ENCODE measurements around the gene SEMA4D.

DNA sequence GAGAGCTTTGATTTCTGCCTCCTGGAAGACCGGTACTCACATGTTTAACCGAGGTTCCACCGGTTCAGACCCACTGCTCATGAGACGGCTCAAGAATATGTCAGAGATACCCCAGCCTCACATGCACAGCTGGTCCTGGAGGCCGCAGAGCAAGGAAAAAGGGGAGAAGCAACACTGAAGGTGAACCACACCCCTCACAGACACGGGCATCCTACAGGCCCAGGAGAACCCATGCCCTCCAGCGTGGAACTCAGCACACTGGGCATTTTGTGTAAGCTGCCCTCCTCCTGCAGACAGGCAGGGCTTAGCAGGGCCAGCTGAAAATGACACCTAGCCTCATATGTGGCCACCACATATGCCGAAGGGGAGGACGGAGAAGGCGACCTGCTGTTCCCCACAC, 37.4 kb downstream of the SEMA4D start:
- TF ChIP-seq POLR2AphosphoS5 (IDR thresholded peaks at IDR 0.05; ENCODE audit: control insufficient read depth, insufficient read depth, low read depth, low read length) (no peak), RBFOX2 (IDR thresholded peaks at IDR 0.05; ENCODE audit: low read depth, low read length) (no peak), CC2D1A (IDR thresholded peaks at IDR 0.05) (no peak), SIX5 (IDR thresholded peaks at IDR 0.05; ENCODE audit: borderline replicate concordance in 1 of 2, insufficient read depth in 1 of 2, low read depth in 1 of 2, low read length in 2 of 2) (no peak), ZNF133 (CRISPR knock-in tag; IDR thresholded peaks at IDR 0.05) (no peak), ZNF224 (CRISPR knock-in tag; IDR thresholded peaks at IDR 0.05) (no peak), CBFA2T3 (IDR thresholded peaks at IDR 0.05) (no peak), PCBP1 (IDR thresholded peaks at IDR 0.05; ENCODE audit: low read depth, low read length, poor library complexity, severe bottlenecking) (no peak), RAD51 (IDR thresholded peaks at IDR 0.05; ENCODE audit: borderline replicate concordance, low read depth) (no peak), FOS (IDR thresholded peaks at IDR 0.05; ENCODE audit: extremely low read depth, insufficient read length) (no peak), SRF (CRISPR knock-in tag; IDR thresholded peaks at IDR 0.05) (no peak)
- TF ChIP-seq, protein P1, sequence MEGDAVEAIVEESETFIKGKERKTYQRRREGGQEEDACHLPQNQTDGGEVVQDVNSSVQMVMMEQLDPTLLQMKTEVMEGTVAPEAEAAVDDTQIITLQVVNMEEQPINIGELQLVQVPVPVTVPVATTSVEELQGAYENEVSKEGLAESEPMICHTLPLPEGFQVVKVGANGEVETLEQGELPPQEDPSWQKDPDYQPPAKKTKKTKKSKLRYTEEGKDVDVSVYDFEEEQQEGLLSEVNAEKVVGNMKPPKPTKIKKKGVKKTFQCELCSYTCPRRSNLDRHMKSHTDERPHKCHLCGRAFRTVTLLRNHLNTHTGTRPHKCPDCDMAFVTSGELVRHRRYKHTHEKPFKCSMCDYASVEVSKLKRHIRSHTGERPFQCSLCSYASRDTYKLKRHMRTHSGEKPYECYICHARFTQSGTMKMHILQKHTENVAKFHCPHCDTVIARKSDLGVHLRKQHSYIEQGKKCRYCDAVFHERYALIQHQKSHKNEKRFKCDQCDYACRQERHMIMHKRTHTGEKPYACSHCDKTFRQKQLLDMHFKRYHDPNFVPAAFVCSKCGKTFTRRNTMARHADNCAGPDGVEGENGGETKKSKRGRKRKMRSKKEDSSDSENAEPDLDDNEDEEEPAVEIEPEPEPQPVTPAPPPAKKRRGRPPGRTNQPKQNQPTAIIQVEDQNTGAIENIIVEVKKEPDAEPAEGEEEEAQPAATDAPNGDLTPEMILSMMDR (IDR thresholded peaks at IDR 0.05 in 2 of 3, conservative IDR thresholded peaks at IDR 0.05 in 1 of 3; ENCODE audit: insufficient read depth in 2 of 3, low read depth in 1 of 3, low read length in 3 of 3) = no peak
- TF ChIP-seq, protein P2, sequence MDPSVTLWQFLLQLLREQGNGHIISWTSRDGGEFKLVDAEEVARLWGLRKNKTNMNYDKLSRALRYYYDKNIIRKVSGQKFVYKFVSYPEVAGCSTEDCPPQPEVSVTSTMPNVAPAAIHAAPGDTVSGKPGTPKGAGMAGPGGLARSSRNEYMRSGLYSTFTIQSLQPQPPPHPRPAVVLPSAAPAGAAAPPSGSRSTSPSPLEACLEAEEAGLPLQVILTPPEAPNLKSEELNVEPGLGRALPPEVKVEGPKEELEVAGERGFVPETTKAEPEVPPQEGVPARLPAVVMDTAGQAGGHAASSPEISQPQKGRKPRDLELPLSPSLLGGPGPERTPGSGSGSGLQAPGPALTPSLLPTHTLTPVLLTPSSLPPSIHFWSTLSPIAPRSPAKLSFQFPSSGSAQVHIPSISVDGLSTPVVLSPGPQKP (CRISPR knock-in tag; IDR thresholded peaks at IDR 0.05) = no peak
- TF ChIP-seq, protein P3, sequence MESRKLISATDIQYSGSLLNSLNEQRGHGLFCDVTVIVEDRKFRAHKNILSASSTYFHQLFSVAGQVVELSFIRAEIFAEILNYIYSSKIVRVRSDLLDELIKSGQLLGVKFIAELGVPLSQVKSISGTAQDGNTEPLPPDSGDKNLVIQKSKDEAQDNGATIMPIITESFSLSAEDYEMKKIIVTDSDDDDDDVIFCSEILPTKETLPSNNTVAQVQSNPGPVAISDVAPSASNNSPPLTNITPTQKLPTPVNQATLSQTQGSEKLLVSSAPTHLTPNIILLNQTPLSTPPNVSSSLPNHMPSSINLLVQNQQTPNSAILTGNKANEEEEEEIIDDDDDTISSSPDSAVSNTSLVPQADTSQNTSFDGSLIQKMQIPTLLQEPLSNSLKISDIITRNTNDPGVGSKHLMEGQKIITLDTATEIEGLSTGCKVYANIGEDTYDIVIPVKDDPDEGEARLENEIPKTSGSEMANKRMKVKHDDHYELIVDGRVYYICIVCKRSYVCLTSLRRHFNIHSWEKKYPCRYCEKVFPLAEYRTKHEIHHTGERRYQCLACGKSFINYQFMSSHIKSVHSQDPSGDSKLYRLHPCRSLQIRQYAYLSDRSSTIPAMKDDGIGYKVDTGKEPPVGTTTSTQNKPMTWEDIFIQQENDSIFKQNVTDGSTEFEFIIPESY (CRISPR knock-in tag; IDR thresholded peaks at IDR 0.05) = no peak

Measured in K562 (cell line).